ENCODE data around the gene ARHGEF12.

The ARHGEF12 gene

DNA sequence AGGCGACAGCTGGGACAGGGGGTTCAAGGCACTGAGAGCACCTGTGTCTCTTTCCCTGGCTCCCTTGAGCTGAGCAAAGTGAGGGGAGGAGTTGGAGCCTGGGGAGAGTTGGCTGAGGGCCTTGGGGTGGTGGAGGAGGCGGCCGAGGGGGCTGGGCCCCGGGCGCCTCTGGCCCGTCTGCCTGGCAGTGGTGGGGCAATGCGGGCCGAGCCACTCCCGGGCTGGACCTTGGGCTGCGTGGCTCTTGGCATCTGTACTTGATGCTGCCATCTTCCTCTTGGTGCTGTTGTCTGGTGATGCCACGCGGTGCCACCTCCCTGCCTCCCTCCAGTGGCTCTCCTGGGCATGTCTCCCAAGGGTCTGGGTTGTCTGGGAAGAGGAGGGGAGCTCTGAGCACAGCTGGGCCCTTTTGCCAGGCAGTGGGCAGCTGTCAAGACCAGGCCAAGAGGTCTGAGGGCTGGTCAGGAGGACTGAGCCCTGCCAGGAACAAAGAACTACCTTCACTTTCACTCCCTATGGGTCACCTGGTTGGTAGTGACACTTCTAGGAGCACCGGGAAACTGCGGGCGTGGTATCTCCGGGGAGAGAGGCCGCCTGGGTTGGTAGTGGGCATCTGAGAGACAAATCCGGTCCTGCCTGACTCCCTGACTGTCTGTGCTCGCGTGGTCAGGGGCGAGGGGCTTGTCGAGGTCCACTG lies 176.7 kb downstream of the ARHGEF12 start:
- TF ChIP-seq ZNF274 (IDR thresholded peaks at IDR 0.05; ENCODE audit: low read depth, low read length) (no peak), YY1 (IDR thresholded peaks at IDR 0.05; ENCODE audit: insufficient read depth, insufficient read length) (no peak), SUZ12 (IDR thresholded peaks at IDR 0.05; ENCODE audit: extremely low read depth, insufficient read depth, insufficient read length) (no peak)
- peaks cover 7% of the 10 kb centered on the region for H3K4me1 ChIP-seq (ENCODE audit: insufficient read depth, insufficient read length)
- H3K9ac ChIP-seq (ENCODE audit: insufficient read length, low read depth), result no peak overlapping the region
- DNase-seq (ENCODE audit: low read depth, low spot score), result no peak
- H3K27me3 ChIP-seq (ENCODE audit: insufficient read depth, insufficient read length), result peaks cover 50% of the 10 kb centered on the region
- no peaks in the 10 kb centered on the region for H3K9me3 ChIP-seq (ENCODE audit: insufficient read depth, low read length)
- H3K36me3 ChIP-seq (ENCODE audit: insufficient read depth, insufficient read length, low read length), result no peaks in the 10 kb centered on the region
- H3K4me3 ChIP-seq (ENCODE audit: insufficient read length, low read depth), result no peak overlapping the region

DNA sequence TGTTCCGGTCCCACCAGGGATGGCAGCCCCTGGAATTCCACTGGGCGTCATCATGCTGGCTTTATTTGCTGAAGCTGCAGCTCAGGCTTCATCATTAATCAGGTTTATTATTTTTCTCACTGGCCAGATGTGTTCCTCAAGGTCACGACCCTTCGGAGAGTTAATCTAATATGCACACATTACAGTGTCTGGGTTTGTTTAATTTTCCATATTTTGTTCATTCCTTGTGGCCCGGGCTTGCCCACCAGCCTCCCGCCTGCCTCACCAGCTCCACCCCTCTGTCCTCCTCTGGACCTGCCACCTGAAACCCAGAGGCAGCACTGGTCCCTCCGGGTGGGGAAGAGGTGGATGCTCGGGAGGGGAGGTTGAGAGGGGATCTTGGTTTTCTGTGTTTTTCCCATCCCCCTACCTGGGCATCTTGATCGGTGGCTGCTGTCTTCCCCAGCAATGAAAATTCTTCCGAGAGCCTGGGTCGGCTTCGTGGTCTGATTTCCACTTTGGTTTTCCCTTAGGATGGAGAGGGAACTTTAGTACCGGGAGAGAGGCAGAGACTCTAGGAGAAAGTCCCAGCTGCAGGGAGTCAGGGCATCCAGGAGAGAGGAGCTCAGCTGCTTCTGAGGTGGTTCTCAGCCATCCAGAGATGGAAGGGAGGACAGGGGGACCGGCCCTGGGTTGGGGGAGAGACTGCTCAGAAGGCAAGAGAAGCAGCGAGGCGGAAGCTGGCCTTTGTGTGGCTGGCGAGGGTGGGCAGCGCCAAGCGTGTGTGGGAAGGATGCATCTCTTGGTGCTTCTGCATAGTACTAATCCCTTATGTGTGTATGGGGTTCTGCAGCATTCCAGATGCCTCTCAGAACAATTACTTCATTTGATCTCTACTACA lies 177.5 kb downstream of the ARHGEF12 start:
- no peak for DNase-seq (ENCODE audit: low read depth, low spot score)
- peaks cover 48% of the 10 kb centered on the region for H3K27me3 ChIP-seq (ENCODE audit: insufficient read depth, insufficient read length)
- H3K9ac ChIP-seq (ENCODE audit: insufficient read length, low read depth), result no peak overlapping the region
- TF ChIP-seq SUZ12 (IDR thresholded peaks at IDR 0.05; ENCODE audit: extremely low read depth, insufficient read depth, insufficient read length) (no peak), ZNF274 (IDR thresholded peaks at IDR 0.05; ENCODE audit: low read depth, low read length) (no peak), YY1 (IDR thresholded peaks at IDR 0.05; ENCODE audit: insufficient read depth, insufficient read length) (no peak)
- H3K4me3 ChIP-seq (ENCODE audit: insufficient read length, low read depth), result no peak overlapping the region
- no peaks in the 10 kb centered on the region for H3K9me3 ChIP-seq (ENCODE audit: insufficient read depth, low read length)
- H3K36me3 ChIP-seq (ENCODE audit: insufficient read depth, insufficient read length, low read length), result no peaks in the 10 kb centered on the region
- H3K4me1 ChIP-seq (ENCODE audit: insufficient read depth, insufficient read length), result peaks cover 9% of the 10 kb centered on the region

DNA sequence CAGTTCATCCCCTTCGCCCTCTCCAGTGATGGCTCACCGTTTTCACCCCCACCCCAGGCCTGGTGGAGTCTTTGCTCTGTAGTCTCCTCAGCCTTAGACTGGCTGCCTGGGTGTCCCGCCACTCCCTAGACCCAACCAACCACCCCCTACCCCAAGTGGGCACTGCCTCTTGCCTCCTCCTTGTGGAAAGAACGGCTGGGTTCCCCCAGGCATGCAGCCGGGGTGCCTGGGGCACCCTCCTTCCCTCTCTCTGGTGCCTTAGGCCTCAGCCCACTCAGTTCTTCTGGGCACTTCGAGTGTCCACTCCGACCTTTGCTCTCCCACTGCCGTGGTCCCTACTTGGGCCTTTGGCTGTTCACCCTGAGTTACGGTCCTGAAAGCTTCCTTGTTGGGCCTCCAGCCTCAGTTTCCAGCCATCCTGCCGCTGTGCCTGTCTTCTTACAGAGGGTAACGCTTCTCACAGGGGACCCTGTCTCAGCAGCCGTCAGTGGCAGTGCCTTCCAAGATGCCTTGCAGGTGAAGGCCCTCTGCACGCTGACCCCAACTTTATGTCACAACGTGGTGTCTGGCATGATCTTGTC lies 178.4 kb downstream of the ARHGEF12 start:
- Histone ChIP-seq H3K27me3 (ENCODE audit: insufficient read depth, insufficient read length) (peaks cover 40% of the 10 kb centered on the region), H3K4me1 (ENCODE audit: insufficient read depth, insufficient read length) (peaks cover 9% of the 10 kb centered on the region), H3K36me3 (ENCODE audit: insufficient read depth, insufficient read length, low read length) (no peaks in the 10 kb centered on the region), H3K9me3 (ENCODE audit: insufficient read depth, low read length) (no peaks in the 10 kb centered on the region), H3K9ac (ENCODE audit: insufficient read length, low read depth) (no peak overlapping the region), H3K4me3 (ENCODE audit: insufficient read length, low read depth) (no peak overlapping the region)
- no peak for DNase-seq (ENCODE audit: low read depth, low spot score)
- TF ChIP-seq YY1 (IDR thresholded peaks at IDR 0.05; ENCODE audit: insufficient read depth, insufficient read length), result no peak

DNA sequence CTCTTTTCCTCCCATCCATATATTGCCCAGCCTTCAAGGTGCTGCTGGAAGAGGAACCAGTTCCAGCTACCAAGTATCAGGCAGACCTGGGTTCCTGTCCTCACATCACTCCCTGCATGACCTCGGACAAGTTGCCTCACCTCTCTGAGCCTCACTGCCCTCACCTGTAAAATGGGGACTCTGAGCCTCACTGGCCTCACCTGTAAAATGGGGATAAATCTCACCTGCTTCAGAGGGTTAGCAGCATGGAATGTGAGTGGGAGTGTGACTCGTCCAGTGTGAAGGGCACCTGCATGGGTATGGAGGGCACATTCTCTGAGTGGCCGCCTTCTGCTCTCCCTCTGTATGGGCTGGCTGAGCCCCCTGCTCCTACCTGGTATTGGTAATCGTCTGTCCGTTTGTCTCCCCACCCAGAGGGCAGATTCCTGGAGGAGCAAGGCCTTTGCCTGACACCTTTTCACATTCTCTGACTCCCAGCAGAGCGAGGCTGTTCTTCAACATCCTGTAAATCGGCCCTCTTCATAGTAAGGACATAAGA lies 179.0 kb downstream of the ARHGEF12 start:
- no peak for DNase-seq (ENCODE audit: low read depth, low spot score)
- no peak overlapping the region for H3K4me3 ChIP-seq (ENCODE audit: insufficient read length, low read depth)
- H3K27me3 ChIP-seq (ENCODE audit: insufficient read depth, insufficient read length), result peaks cover 35% of the 10 kb centered on the region
- no peak overlapping the region for H3K9ac ChIP-seq (ENCODE audit: insufficient read length, low read depth)
- H3K9me3 ChIP-seq (ENCODE audit: insufficient read depth, low read length), result no peaks in the 10 kb centered on the region
- no peaks in the 10 kb centered on the region for H3K36me3 ChIP-seq (ENCODE audit: insufficient read depth, insufficient read length, low read length)
- no peak for TF ChIP-seq ZNF274 (IDR thresholded peaks at IDR 0.05; ENCODE audit: low read depth, low read length)
- TF ChIP-seq SUZ12 (IDR thresholded peaks at IDR 0.05; ENCODE audit: extremely low read depth, insufficient read depth, insufficient read length), result no peak
- TF ChIP-seq YY1 (IDR thresholded peaks at IDR 0.05; ENCODE audit: insufficient read depth, insufficient read length), result no peak
- peaks cover 9% of the 10 kb centered on the region for H3K4me1 ChIP-seq (ENCODE audit: insufficient read depth, insufficient read length)

DNA sequence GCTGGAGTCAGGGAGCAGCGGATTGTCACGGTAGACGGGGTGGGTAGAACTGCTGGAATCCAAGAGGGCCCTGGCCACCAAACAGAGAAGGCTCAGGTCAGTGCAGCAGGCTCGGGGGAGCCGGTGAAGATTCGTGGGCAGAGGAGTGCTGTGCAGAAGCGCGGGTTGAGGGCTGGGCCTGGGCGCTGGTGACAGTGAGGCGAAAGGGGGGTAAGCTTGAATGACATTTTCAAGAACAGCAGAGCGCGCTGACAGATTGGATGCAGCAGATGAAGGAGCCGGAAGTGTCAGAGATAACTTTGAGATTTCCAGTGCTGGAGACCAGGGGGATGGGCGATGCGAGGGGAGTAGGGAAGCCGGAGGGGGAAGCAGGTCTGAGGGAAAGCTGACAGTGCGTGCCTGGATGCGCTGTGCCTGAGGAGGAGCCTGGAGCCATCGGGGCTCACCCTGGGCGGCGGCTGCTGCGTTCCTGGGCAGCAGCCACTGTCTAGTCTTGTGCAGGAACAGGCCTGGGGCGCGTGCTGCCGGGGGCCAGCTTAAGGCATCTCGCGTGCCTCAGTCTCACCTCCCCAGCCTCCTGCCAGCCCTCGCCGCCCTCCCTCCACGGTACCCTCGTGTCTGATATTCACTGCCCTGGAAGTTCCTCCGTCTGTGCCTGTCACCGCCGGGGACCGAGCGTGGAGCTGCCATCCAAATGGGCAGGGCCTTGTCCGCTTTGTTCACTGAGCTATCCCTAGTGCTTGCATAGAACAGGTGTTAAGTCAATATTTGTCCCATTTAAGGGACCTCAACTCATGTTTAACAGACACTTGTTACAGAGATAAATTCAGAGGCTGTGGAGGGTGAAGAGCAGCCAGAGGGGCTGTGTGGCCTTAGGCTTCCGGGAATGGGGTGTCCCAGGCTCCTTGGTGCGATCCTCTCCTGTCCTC lies 180.5 kb downstream of the ARHGEF12 start:
- Histone ChIP-seq H3K36me3 (ENCODE audit: insufficient read depth, insufficient read length, low read length) (no peaks in the 10 kb centered on the region), H3K27me3 (ENCODE audit: insufficient read depth, insufficient read length) (peaks cover 30% of the 10 kb centered on the region), H3K9ac (ENCODE audit: insufficient read length, low read depth) (peak overlapping the region; percentile 50), H3K9me3 (ENCODE audit: insufficient read depth, low read length) (no peaks in the 10 kb centered on the region), H3K4me3 (ENCODE audit: insufficient read length, low read depth) (no peak overlapping the region), H3K4me1 (ENCODE audit: insufficient read depth, insufficient read length) (peaks cover 9% of the 10 kb centered on the region)
- DNase-seq (ENCODE audit: low read depth, low spot score), result no peak
- TF ChIP-seq ZNF274 (IDR thresholded peaks at IDR 0.05; ENCODE audit: low read depth, low read length) (no peak), SUZ12 (IDR thresholded peaks at IDR 0.05; ENCODE audit: extremely low read depth, insufficient read depth, insufficient read length) (no peak), YY1 (IDR thresholded peaks at IDR 0.05; ENCODE audit: insufficient read depth, insufficient read length) (no peak)

DNA sequence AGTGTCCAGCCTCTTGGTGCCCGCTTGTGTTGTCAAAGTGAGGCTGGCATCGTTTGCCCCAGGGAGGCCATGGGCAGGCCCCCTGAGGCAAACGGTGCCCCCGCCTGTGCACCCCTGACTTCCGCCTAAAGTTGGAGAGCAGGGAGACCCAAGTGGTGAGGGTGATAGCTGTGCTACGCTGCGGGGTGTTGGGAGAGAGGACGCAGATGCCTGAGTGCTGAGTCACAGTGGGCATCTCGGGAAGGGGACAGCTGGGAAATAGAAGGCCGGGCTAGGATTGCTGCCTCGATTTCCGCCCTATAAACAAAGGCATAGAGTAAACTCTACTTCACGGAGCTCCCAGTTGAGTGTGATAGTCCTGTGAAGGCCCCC lies 181.2 kb downstream of the ARHGEF12 start:
- Histone ChIP-seq H3K9me3 (ENCODE audit: insufficient read depth, low read length) (no peaks in the 10 kb centered on the region), H3K27me3 (ENCODE audit: insufficient read depth, insufficient read length) (peaks cover 26% of the 10 kb centered on the region), H3K4me1 (ENCODE audit: insufficient read depth, insufficient read length) (peaks cover 9% of the 10 kb centered on the region), H3K36me3 (ENCODE audit: insufficient read depth, insufficient read length, low read length) (no peaks in the 10 kb centered on the region), H3K9ac (ENCODE audit: insufficient read length, low read depth) (peak overlapping the region; percentile 50), H3K4me3 (ENCODE audit: insufficient read length, low read depth) (no peak overlapping the region)
- no peak for DNase-seq (ENCODE audit: low read depth, low spot score)
- TF ChIP-seq YY1 (IDR thresholded peaks at IDR 0.05; ENCODE audit: insufficient read depth, insufficient read length) (no peak), SUZ12 (IDR thresholded peaks at IDR 0.05; ENCODE audit: extremely low read depth, insufficient read depth, insufficient read length) (no peak), ZNF274 (IDR thresholded peaks at IDR 0.05; ENCODE audit: low read depth, low read length) (no peak)

Measured in NT2/D1 (cell line).